ENCODE measurements around the gene KIF23.

The KIF23 gene

GRCh38 chr15:69468241-69469121 lies 54.3 kb downstream of the KIF23 start:
- peak; percentile 59 for DNase-seq

GRCh38 chr15:69469467-69470201 lies 55.5 kb downstream of the KIF23 start:
- DNase-seq = no peak

GRCh38 chr15:69472046-69472445 lies 57.9 kb downstream of the KIF23 start:
- no peak for DNase-seq

GRCh38 chr15:69472562-69472961 lies 58.4 kb downstream of the KIF23 start:
- no peak for DNase-seq

GRCh38 chr15:69474291-69474690 lies 60.1 kb downstream of the KIF23 start:
- DNase-seq = no peak

GRCh38 chr15:69474846-69475455 lies 60.8 kb downstream of the KIF23 start:
- no peak for DNase-seq

- peak; percentile 65 for DNase-seq
Observed at GRCh38 chr15:69475769-69476358, 61.7 kb downstream of the KIF23 start.

- DNase-seq = no peak
Observed at GRCh38 chr15:69476704-69477473, 62.7 kb downstream of the KIF23 start.

- peak; percentile 16 for DNase-seq
Observed at GRCh38 chr15:69478259-69478781, 64.2 kb downstream of the KIF23 start.

- DNase-seq = no peak
Observed at GRCh38 chr15:69479081-69479480, 64.9 kb downstream of the KIF23 start.

GRCh38 chr15:69479971-69480370 lies 65.8 kb downstream of the KIF23 start:
- DNase-seq = no peak

- no peak for DNase-seq
Observed at GRCh38 chr15:69480932-69481331, 66.8 kb downstream of the KIF23 start.

GRCh38 chr15:69482686-69483256 lies 68.6 kb downstream of the KIF23 start:
- no peak for DNase-seq

GRCh38 chr15:69484837-69485236 lies 70.7 kb downstream of the KIF23 start:
- no peak for DNase-seq

GRCh38 chr15:69486481-69487110 lies 72.4 kb downstream of the KIF23 start:
- DNase-seq = no peak

- DNase-seq = no peak
Observed at GRCh38 chr15:69489073-69489571, 75.0 kb downstream of the KIF23 start.

- no peak for DNase-seq
Observed at GRCh38 chr15:69490356-69491037, 76.3 kb downstream of the KIF23 start.

GRCh38 chr15:69491038-69491505 lies 76.9 kb downstream of the KIF23 start:
- no peak for DNase-seq

- no peak for DNase-seq
Observed at GRCh38 chr15:69493406-69493805, 79.3 kb downstream of the KIF23 start.

GRCh38 chr15:69496001-69496400 lies 81.9 kb downstream of the KIF23 start:
- DNase-seq = no peak
